ENCODE results near the gene ARHGEF10L.

DNA sequence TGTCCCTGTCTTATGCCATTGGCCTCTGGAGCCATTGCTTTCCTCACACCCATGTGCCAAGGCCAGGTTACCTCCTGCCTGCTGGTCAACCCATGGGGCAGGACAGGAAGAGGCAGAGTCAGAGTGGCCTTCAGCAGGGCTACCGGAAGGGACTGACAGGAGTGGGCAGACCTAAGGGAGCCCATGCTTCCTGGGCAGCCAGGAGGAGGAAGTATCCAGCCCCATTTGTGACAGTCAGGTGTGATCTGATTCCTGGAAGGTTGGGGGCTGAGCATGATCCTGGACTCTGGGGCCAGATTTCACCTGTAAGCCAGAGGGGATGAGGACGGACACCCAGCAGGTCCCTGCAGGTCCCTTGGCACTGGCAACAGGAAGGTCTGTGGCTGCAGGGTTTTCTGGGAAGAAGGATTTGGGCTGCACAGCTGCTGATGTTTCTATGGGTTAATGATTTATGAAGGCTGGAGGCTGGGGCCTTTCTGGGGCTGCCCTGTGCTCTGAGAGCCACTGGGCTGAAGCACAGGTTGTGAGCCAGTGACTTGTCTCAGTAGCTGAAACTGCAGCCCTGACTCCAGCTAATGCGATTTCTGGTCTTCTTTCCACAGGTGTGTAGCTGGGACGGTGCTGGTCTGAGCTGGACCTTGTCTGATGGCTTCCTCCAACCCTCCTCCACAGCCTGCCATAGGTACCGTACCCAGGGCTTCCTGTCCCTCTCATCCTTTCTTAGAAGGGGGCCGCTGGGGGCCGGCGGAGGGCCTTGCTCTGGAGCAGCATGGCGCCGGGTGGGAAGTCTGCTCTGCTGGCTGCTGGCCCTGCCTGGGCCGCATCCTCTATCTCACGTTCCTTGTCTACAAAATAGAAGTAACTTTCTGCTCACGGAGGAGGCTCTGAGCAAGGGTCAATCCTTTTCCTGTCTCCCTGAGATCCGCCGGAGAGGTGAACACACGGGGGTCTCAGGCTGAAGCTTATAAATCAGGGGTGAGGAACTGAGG, 40.7 kb downstream of the ARHGEF10L start:
- TF ChIP-seq POLR2AphosphoS5 (IDR thresholded peaks at IDR 0.05; ENCODE audit: low read depth, low read length) (no peak), POLR2A (IDR thresholded peaks at IDR 0.05; ENCODE audit: low read depth, low read length) (no peak), POU2F2 (IDR thresholded peaks at IDR 0.05; ENCODE audit: low read depth, low read length) (no peak)
